GM12878 (cell line): Measurements from ENCODE around the gene WHAMM. TPM values are rescaled to one million over a fixed set of nuclear protein-coding genes. Genes with fewer than 3 reads are reported as not detected.
"Not testable (repeated sequence)": the region's sequence is repeated elsewhere in the genome, so short reads cannot be mapped to it uniquely, and the experiment has no call there.

Experiments used
- ATAC-seq: fragments of 200-7000 bp; cut with Tn5 transposase; 3 replicates; pipeline ENCODE4 v1.9.1; 2020; ENCODE audit warnings: mild to moderate bottlenecking, moderate library complexity
- BruUV-seq: library from RNA; stranded (reverse); fragments of 400-500 nt; replicated peaks from 2 replicates; lab custom pipeline; 2021; lab: Mats Ljungman, UMichigan
- CTCF ChIA-PET: fragments of 300-600 bp; sonication (Branson Sonifier 250); formaldehyde crosslinking; extraction: SDS; loops from one replicate; lab custom pipeline; 2021; ENCODE audit warnings: inconsistent platforms; lab: Yijun Ruan, JAX
- POLR2A ChIA-PET: fragments of 350-600 bp; formaldehyde crosslinking; extraction: SDS; loops from one replicate; lab custom pipeline; 2021; ENCODE audit warnings: inconsistent platforms; lab: Charles Lee
- RAD21 ChIA-PET: fragments of 300-600 bp; sonication (Branson Sonifier 250); formaldehyde crosslinking; loops from one replicate; lab custom pipeline; 2023; ENCODE audit warnings: antibody characterized with exemption; ENCODE audit not compliant: unreplicated experiment; lab: Charles Lee
- SMC1A ChIA-PET: fragments of 300-600 bp; sonication (Branson Sonifier 250); formaldehyde crosslinking; loops from one replicate; lab custom pipeline; 2023; ENCODE audit not compliant: unreplicated experiment, uncharacterized antibody; lab: Charles Lee
- DNase-seq: peaks from one replicate; pipeline ENCODE4 v3.0.0-alpha.2; 2011; ENCODE audit warnings: low read depth, low spot score
- FAIRE-seq: peaks from 3 replicates; lab custom pipeline; 2011; peaks lifted over from hg19 to GRCh38; lab: Jason Lieb, UNC
- H2AFZ ChIP-seq: 2 replicates; pipeline ENCODE4 v1.6.0; 2011; ENCODE audit warnings: low read depth, low read length, control low read depth; ENCODE audit not compliant: control insufficient read depth
- H3K27ac ChIP-seq: 2 replicates; pipeline ENCODE4 v1.5.1; 2011; ENCODE audit warnings: control low read depth; ENCODE audit not compliant: control insufficient read depth, insufficient read depth
- H3K27me3 ChIP-seq, 2 experiments: replicated peaks in 1 of 2; 2 replicates each; pipeline versions ENCODE4 v1.6.0 to v1.6.1; 2011; ENCODE audit warnings: low read length in 1 of 2; ENCODE audit not compliant: control insufficient read depth in 2 of 2, insufficient read depth in 2 of 2
- H3K36me3 ChIP-seq, 2 experiments: 2 replicates each; pipeline ENCODE4 v1.5.1; 2011; ENCODE audit warnings: low read length in 1 of 2; ENCODE audit not compliant: control insufficient read depth in 2 of 2, insufficient read depth in 2 of 2
- H3K4me1 ChIP-seq: 2 replicates; pipeline ENCODE4 v1.6.1; 2011; ENCODE audit warnings: mild to moderate bottlenecking, low read length, moderate library complexity, mixed read lengths; ENCODE audit not compliant: control insufficient read depth, insufficient read depth
- H3K4me2 ChIP-seq: 2 replicates; pipeline ENCODE4 v1.6.0; 2011; ENCODE audit warnings: control low read depth; ENCODE audit not compliant: control insufficient read depth, insufficient read depth
- H3K4me3 ChIP-seq: fragments of 200-600 bp; sonication (generic); 2 replicates; pipeline ENCODE4 v1.5.1; 2016
- H3K79me2 ChIP-seq: 2 replicates; pipeline ENCODE4 v1.6.0; 2011; ENCODE audit warnings: low read length; ENCODE audit not compliant: control insufficient read depth, insufficient read depth
- H3K9ac ChIP-seq: 2 replicates; pipeline ENCODE4 v1.8.0; 2011; ENCODE audit warnings: low read length, control low read depth, mixed read lengths; ENCODE audit not compliant: control insufficient read depth, insufficient read depth
- H3K9me3 ChIP-seq: replicated peaks from 3 replicates; pipeline ENCODE4 v1.5.1; 2011; ENCODE audit warnings: mild to moderate bottlenecking, low read length; ENCODE audit not compliant: control insufficient read depth, insufficient read depth
- H4K20me1 ChIP-seq: 2 replicates; pipeline ENCODE4 v1.6.0; 2011; ENCODE audit not compliant: control insufficient read depth, insufficient read depth
- ATF7 ChIP-seq: fragments of 450-650 bp; IDR thresholded peaks from 2 replicates; pipeline ENCODE4 v1.6.1; 2016; ENCODE audit warnings: low read depth, mild to moderate bottlenecking
- EGR1 ChIP-seq, 2 experiments: IDR thresholded peaks; 1 replicate in 1 of 2; 2 replicates in 1 of 2; pipeline ENCODE4 v1.6.1; 2011 to 2012; ENCODE audit warnings: low read depth in 2 of 2, low read length in 2 of 2, borderline replicate concordance in 1 of 2, mild to moderate bottlenecking in 1 of 2, moderate library complexity in 1 of 2
- NFIC ChIP-seq: IDR thresholded peaks from 2 replicates; pipeline ENCODE4 v1.6.1; 2012; ENCODE audit warnings: low read depth, mild to moderate bottlenecking, inconsistent platforms, low read length, moderate library complexity
- POLR2AphosphoS5 ChIP-seq: IDR thresholded peaks from 2 replicates; pipeline ENCODE4 v1.6.1; 2011; ENCODE audit warnings: mild to moderate bottlenecking, low read length, inconsistent platforms
- RAD51 ChIP-seq: fragments of 450-650 bp; IDR thresholded peaks from 2 replicates; pipeline ENCODE4 v1.6.1; 2016; ENCODE audit warnings: moderate library complexity, mild to moderate bottlenecking, inconsistent platforms
- SP1 ChIP-seq: IDR thresholded peaks from one replicate; pipeline ENCODE4 v1.6.1; 2011; ENCODE audit warnings: low read depth, low read length
- SUPT20H ChIP-seq: IDR thresholded peaks from 2 replicates; pipeline ENCODE4 v1.6.1; 2011; ENCODE audit warnings: low read depth, mild to moderate bottlenecking, low read length, moderate library complexity, borderline replicate concordance; ENCODE audit not compliant: control insufficient read depth
- WGBS: methylation state at CpG from one replicate; pipeline ENCODE4 v1.1.6; 2016; ENCODE audit warnings: low lambda C conversion rate; ENCODE audit not compliant: insufficient replicate concordance, insufficient coverage; ENCODE audit errors: missing lambda C conversion rate; 5-methylcytosine and 5-hydroxymethylcytosine counted together
- in situ Hi-C: fragments of 300-500 bp; cut with MboI; formaldehyde crosslinking; loops from 9 replicates; pipeline ENCODE4 v1.14.3; 2018; ENCODE audit warnings: mixed read lengths
- intact Hi-C: fragments of 100-400 bp; cut with micrococcal nuclease; formaldehyde crosslinking; loops from one replicate; pipeline ENCODE4 v1.14.2; 2022; ENCODE audit not compliant: unreplicated experiment
- polyA plus RNA-seq, 11 experiments: library from polyadenylated mRNA; depleted of rRNA in 4 of 11; unstranded in 6 of 11; stranded (reverse) in 5 of 11; fragments of >200 nt; fragmentation: Nextera tagmentation in 4 of 11; fragmentation: Illumina TruSeq in 1 of 11; extraction: Ambion mirVana in 4 of 11; extraction: Trizol in 1 of 11; gene quantifications; 1 replicate in 1 of 11; 2 replicates in 10 of 11; pipeline versions ENCODE4 v1.2.1 to v1.2.3, GENCODE V29; 2011 to 2016; ENCODE audit warnings: inconsistent platforms in 2 of 11, missing spikeins in 2 of 11, low read depth in 1 of 11
- total RNA-seq, 4 experiments: library from RNA; depleted of rRNA in 3 of 4; stranded (reverse); fragments of >200 nt in 3 of 4; fragmentation: Illumina TruSeq in 1 of 4; extraction: Trizol in 1 of 4; gene quantifications; 2 replicates each; pipeline versions ENCODE4 v1.2.1 to v1.2.3, GENCODE V29; 2013 to 2021
- TF ChIP-seq, protein P1 (sequence below): IDR thresholded peaks from 2 replicates; pipeline ENCODE4 v1.6.1; 2012; ENCODE audit warnings: improper control_type of control experiment, low read depth, low read length; ENCODE audit not compliant: insufficient replicate concordance
- TF ChIP-seq, protein P2 (sequence below): IDR thresholded peaks from 2 replicates; pipeline ENCODE4 v1.6.1; 2012; ENCODE audit warnings: low read depth, low read length, improper control_type of control experiment

The WHAMM gene
- total and polyA plus RNA-seq, 10 of the 15 experiments (the other 5 are each of a cell fraction or from before 2014, with no cell fraction given), result 0.87 to 6.7 (median 2.5) TPM

DNA sequence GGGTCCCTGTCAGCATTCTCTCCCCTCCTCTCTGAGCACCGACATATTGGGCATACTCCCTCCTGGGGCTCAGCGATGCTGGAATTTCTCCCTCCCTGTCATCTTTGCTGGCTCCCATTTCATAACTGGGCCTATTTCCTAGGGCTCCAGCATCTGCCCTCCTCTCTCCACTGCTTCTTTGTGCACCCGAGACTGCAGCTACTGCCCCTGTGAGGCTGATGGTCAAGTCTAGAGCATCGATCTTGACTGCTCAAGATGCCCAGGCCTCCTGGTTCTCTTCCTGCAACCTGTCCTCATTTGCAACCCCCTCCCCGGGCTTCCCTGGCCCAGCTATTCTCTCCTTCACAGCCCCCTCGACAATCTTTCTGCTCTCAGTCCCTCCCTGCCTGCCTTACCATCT is 53.5 kb downstream of the WHAMM start (continued):
- TF ChIP-seq, protein P1, sequence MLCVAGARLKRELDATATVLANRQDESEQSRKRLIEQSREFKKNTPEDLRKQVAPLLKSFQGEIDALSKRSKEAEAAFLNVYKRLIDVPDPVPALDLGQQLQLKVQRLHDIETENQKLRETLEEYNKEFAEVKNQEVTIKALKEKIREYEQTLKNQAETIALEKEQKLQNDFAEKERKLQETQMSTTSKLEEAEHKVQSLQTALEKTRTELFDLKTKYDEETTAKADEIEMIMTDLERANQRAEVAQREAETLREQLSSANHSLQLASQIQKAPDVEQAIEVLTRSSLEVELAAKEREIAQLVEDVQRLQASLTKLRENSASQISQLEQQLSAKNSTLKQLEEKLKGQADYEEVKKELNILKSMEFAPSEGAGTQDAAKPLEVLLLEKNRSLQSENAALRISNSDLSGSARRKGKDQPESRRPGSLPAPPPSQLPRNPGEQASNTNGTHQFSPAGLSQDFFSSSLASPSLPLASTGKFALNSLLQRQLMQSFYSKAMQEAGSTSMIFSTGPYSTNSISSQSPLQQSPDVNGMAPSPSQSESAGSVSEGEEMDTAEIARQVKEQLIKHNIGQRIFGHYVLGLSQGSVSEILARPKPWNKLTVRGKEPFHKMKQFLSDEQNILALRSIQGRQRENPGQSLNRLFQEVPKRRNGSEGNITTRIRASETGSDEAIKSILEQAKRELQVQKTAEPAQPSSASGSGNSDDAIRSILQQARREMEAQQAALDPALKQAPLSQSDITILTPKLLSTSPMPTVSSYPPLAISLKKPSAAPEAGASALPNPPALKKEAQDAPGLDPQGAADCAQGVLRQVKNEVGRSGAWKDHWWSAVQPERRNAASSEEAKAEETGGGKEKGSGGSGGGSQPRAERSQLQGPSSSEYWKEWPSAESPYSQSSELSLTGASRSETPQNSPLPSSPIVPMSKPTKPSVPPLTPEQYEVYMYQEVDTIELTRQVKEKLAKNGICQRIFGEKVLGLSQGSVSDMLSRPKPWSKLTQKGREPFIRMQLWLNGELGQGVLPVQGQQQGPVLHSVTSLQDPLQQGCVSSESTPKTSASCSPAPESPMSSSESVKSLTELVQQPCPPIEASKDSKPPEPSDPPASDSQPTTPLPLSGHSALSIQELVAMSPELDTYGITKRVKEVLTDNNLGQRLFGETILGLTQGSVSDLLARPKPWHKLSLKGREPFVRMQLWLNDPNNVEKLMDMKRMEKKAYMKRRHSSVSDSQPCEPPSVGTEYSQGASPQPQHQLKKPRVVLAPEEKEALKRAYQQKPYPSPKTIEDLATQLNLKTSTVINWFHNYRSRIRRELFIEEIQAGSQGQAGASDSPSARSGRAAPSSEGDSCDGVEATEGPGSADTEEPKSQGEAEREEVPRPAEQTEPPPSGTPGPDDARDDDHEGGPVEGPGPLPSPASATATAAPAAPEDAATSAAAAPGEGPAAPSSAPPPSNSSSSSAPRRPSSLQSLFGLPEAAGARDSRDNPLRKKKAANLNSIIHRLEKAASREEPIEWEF, result no peak
- TF ChIP-seq, protein P2, sequence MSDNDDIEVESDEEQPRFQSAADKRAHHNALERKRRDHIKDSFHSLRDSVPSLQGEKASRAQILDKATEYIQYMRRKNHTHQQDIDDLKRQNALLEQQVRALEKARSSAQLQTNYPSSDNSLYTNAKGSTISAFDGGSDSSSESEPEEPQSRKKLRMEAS, result no peak
- no peak for TF ChIP-seq RAD51
- no peak for TF ChIP-seq NFIC
- TF ChIP-seq SP1, result no peak
- TF ChIP-seq ATF7, result no peak
- no peak for TF ChIP-seq SUPT20H

DNA sequence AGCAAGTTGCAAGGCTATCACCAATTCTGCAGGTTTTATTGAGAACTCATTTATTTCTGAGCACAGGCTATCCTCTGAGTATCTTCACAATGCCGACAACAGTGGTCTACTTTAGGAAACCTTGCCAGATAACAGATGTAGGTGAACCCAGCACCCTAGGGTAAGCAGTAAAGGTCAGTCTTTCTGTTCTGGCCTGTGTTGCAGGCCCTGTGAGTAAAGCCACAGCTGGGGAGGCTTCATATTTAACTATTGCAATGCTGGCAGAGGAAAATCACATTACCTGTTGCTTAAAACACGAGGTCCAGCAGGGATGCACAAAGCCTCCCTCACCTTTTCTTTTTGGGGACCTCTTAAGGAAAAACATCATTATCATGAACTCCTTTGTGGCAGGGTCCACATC is 55.5 kb downstream of the WHAMM start:
- no peaks in the 10 kb centered on the region for H3K9me3 ChIP-seq
- H3K27me3 ChIP-seq, result no peaks in the 10 kb centered on the region
- no peak overlapping the region for H3K4me2 ChIP-seq
- in situ Hi-C loops (no loop called here), intact Hi-C loops (no loop called here)
- CTCF ChIA-PET, result interaction anchor here (0.6 to 1.2 kb wide), 3 partner anchors 12 to 334 kb away, joined by 3 to 4 read pairs (median 3); no protein-coding TSS in a partner anchor
- no peak overlapping the region for H3K27ac ChIP-seq
- H2AFZ ChIP-seq, result no peak overlapping the region
- no peak for FAIRE-seq
- H3K4me3 ChIP-seq, result no peak overlapping the region
- POLR2A ChIA-PET, result interaction anchor here (0.6 kb wide), 1 partner anchor 155 kb away, joined by 6 read pairs; no protein-coding TSS in a partner anchor
- no peak overlapping the region for H3K9ac ChIP-seq
- ATAC-seq, result no peak
- no peaks in the 10 kb centered on the region for H4K20me1 ChIP-seq
- RAD21 ChIA-PET, result no interaction called here
- DNase-seq, result no peak
- no TSS peak for BruUV-seq
- 11% methylated on average over 2 of the region's 2 CpGs for WGBS
- no peaks in the 10 kb centered on the region for H3K79me2 ChIP-seq
- TF ChIP-seq POLR2AphosphoS5 (no peak), EGR1 (IDR thresholded peaks at IDR 0.05; ENCODE audit: borderline replicate concordance in 1 of 2, low read depth in 2 of 2, low read length in 2 of 2) (no peak)
- SMC1A ChIA-PET, result no interaction called here
- no peaks in the 10 kb centered on the region for H3K36me3 ChIP-seq
- no peaks in the 10 kb centered on the region for H3K4me1 ChIP-seq

DNA sequence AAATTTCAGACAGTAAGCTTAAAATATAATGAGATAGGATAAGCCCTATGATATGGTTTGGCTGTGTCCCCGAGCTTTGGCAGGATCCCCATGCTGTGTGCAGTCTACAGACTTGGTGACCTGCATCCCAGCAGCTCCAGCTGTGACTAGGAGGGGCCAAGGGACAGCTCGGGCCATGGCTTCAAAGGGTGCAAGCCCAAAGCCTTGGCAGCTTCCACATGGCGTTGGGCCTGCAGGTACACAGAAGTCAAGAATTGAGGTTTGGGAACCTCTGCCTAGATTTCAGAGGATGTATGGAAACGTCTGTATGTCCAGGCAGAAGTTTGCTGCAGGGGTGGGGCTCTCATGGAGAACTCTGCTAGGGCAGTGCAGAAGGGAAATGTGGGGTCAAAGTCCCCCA is 56.2 kb downstream of the WHAMM start:
- H3K4me1 ChIP-seq, BruUV-seq, FAIRE-seq, intact Hi-C loops, H3K27ac ChIP-seq, H3K4me2 ChIP-seq, H3K9ac ChIP-seq, H3K79me2 ChIP-seq, H3K27me3 ChIP-seq, SMC1A ChIA-PET, RAD21 ChIA-PET, H4K20me1 ChIP-seq, ATAC-seq, in situ Hi-C loops, H3K4me3 ChIP-seq, H3K9me3 ChIP-seq, H2AFZ ChIP-seq, H3K36me3 ChIP-seq, DNase-seq: not testable (repeated sequence)
- ChIA-PET POLR2A (interaction anchor here (0.6 kb wide), 1 partner anchor 154 kb away, joined by 6 read pairs; no protein-coding TSS in a partner anchor), CTCF (interaction anchor here (0.6 to 1.2 kb wide), 3 partner anchors 12 to 335 kb away, joined by 3 to 4 read pairs (median 3); no protein-coding TSS in a partner anchor)
- 6% methylated on average over 4 of the region's 4 CpGs for WGBS
